Panc1 (cell line): ENCODE measurements around the gene FGD1. TPM values are rescaled to one million over a fixed set of nuclear protein-coding genes. Genes with fewer than 3 reads are reported as not detected.

ENCODE experiments used
- ATAC-seq: fragments of 200-7000 bp; cut with Tn5 transposase; 2 replicates; pipeline ENCODE4 v1.9.1; 2020; ENCODE audit warnings: mild to moderate bottlenecking, moderate library complexity
- BruUV-seq: library from RNA; stranded (reverse); fragments of 400-500 nt; replicated peaks from 2 replicates; lab custom pipeline; 2021; lab: Mats Ljungman, UMichigan
- CTCF ChIA-PET: fragments of 300-600 bp; sonication (Branson Sonifier 250); formaldehyde crosslinking; loops from one replicate; lab custom pipeline; 2022; ENCODE audit warnings: antibody characterized with exemption; lab: Charles Lee
- POLR2A ChIA-PET: fragments of 300-600 bp; sonication (Branson Sonifier 250); formaldehyde crosslinking; loops from one replicate; lab custom pipeline; 2022; ENCODE audit warnings: antibody characterized with exemption; lab: Charles Lee
- DNase-seq: peaks from one replicate; pipeline ENCODE4 v3.0.0-alpha.2; 2010; ENCODE audit warnings: low read depth, low spot score
- H3K27ac ChIP-seq: 2 replicates; pipeline ENCODE4 v1.5.1; 2011; ENCODE audit warnings: mild to moderate bottlenecking, low read length, inconsistent platforms
- H3K27me3 ChIP-seq: fragments of 200-500 bp; sonication (Bioruptor generic); 2 replicates; pipeline ENCODE4 v1.6.0; 2014; ENCODE audit warnings: low read length, inconsistent platforms; ENCODE audit not compliant: control insufficient read depth, insufficient read depth
- H3K36me3 ChIP-seq: fragments of 200-500 bp; sonication (Bioruptor generic); 2 replicates; pipeline ENCODE4 v1.5.1; 2014; ENCODE audit warnings: inconsistent platforms, mild to moderate bottlenecking, low read length, moderate library complexity; ENCODE audit not compliant: control insufficient read depth, insufficient read depth
- H3K4me1 ChIP-seq: 2 replicates; pipeline ENCODE4 v1.5.1; 2011; ENCODE audit warnings: inconsistent platforms, mild to moderate bottlenecking, low read length, moderate library complexity; ENCODE audit not compliant: control insufficient read depth, insufficient read depth
- H3K4me3 ChIP-seq, 2 experiments: 2 replicates each; pipeline ENCODE4 v1.5.1; 2011 to 2012; ENCODE audit warnings: low read depth in 2 of 2, low read length in 2 of 2, mild to moderate bottlenecking in 2 of 2, inconsistent platforms in 1 of 2, moderate library complexity in 1 of 2
- H3K9me3 ChIP-seq: fragments of 200-500 bp; sonication (Bioruptor generic); 2 replicates; pipeline ENCODE4 v1.5.1; 2014; ENCODE audit warnings: low read depth, mild to moderate bottlenecking, inconsistent platforms, low read length, moderate library complexity; ENCODE audit not compliant: control insufficient read depth, insufficient read depth
- CTCF ChIP-seq: fragments of 450-650 bp; IDR thresholded peaks from 2 replicates; pipeline ENCODE4 v1.5.1; 2017; ENCODE audit warnings: mild to moderate bottlenecking
- POLR2AphosphoS5 ChIP-seq: IDR thresholded peaks from 2 replicates; pipeline ENCODE4 v1.6.1; 2012; ENCODE audit warnings: mild to moderate bottlenecking, low read depth, low read length, moderate library complexity
- REST ChIP-seq, 2 experiments: IDR thresholded peaks; 2 replicates each; pipeline ENCODE4 v1.6.1; 2011 to 2012; ENCODE audit warnings: low read depth in 2 of 2, control low read depth in 1 of 2, low read length in 1 of 2, mild to moderate bottlenecking in 1 of 2, moderate library complexity in 1 of 2; ENCODE audit not compliant: insufficient read depth in 1 of 2
- SIN3A ChIP-seq: IDR thresholded peaks from 2 replicates; pipeline ENCODE4 v1.6.1; 2012; ENCODE audit warnings: low read depth, mild to moderate bottlenecking, low read length, moderate library complexity, borderline replicate concordance; ENCODE audit not compliant: insufficient read depth
- TCF7L2 ChIP-seq: IDR thresholded peaks from 2 replicates; pipeline ENCODE4 v1.6.1; 2011; ENCODE audit warnings: mild to moderate bottlenecking, low read depth, low read length, inconsistent platforms
- in situ Hi-C: cut with HindIII; loops from 2 replicates; pipeline ENCODE4 v1.10.0; 2016; ENCODE audit warnings: low sequenced_read_pairs, low pct_unique_long_range_greater_than_20kb
- intact Hi-C: fragments of 100-400 bp; cut with micrococcal nuclease; formaldehyde crosslinking; loops from one replicate; pipeline ENCODE4 v1.10.0; 2022; ENCODE audit not compliant: unreplicated experiment
- total RNA-seq: library from RNA; stranded (reverse); gene quantifications from one replicate; pipeline ENCODE4 v1.2.1, GENCODE V29; 2021; ENCODE audit not compliant: unreplicated experiment

Gene FGD1
- total RNA-seq, 1 experiment from 2014 or later: 14.1 TPM

GRCh38 chrX:54444752-54445151, 51.3 kb downstream of the FGD1 start:
- ChIA-PET CTCF (no interaction called here), POLR2A (no interaction called here)
- Histone ChIP-seq H3K4me3 (no peak overlapping the region), H3K9me3 (no peaks in the 10 kb centered on the region), H3K36me3 (no peaks in the 10 kb centered on the region), H3K27me3 (no peaks in the 10 kb centered on the region), H3K27ac (no peak overlapping the region), H3K4me1 (0 out of 2 replicates have a peak, but pooled peaks cover 3% of the 10 kb centered on the region)
- DNase-seq: no peak
- in situ Hi-C loops (no loop called here), intact Hi-C loops (loop anchor here (10.0 kb wide), 1 partner anchor 200 kb away; no protein-coding TSS in a partner anchor)
- TF ChIP-seq TCF7L2: no peak
- no peak for TF ChIP-seq CTCF
- no peak for TF ChIP-seq REST (IDR thresholded peaks at IDR 0.05; ENCODE audit: insufficient read depth in 1 of 2, low read depth in 2 of 2, low read length in 1 of 2)
- TF ChIP-seq POLR2AphosphoS5: no peak
- TF ChIP-seq SIN3A: no peak
- BruUV-seq: TSS peak; percentile 89
- no peak for ATAC-seq

GRCh38 chrX:54442790-54443189, 53.2 kb downstream of the FGD1 start:
- POLR2A ChIA-PET: no interaction called here
- H3K27ac ChIP-seq: no peak overlapping the region
- no TSS peak for BruUV-seq
- no peak overlapping the region for H3K4me3 ChIP-seq
- in situ Hi-C loops (no loop called here), intact Hi-C loops (loop anchor here (10.0 kb wide), 1 partner anchor 198 kb away; no protein-coding TSS in a partner anchor)
- no peaks in the 10 kb centered on the region for H3K27me3 ChIP-seq
- CTCF ChIA-PET: no interaction called here
- H3K9me3 ChIP-seq: no peaks in the 10 kb centered on the region
- TF ChIP-seq REST (IDR thresholded peaks at IDR 0.05; ENCODE audit: insufficient read depth in 1 of 2, low read depth in 2 of 2, low read length in 1 of 2) (no peak), POLR2AphosphoS5 (no peak), SIN3A (no peak), CTCF (no peak), TCF7L2 (no peak)
- DNase-seq: no peak
- H3K36me3 ChIP-seq: no peaks in the 10 kb centered on the region
- 0 out of 2 replicates have a peak, but pooled peaks cover 3% of the 10 kb centered on the region for H3K4me1 ChIP-seq
- ATAC-seq: no peak
